ENCODE measurements around the gene GATAD2A.
A peak's percentile ranks its signal among the peaks of the same experiment; 100 is the strongest.

The GATAD2A gene

GRCh38 chr19:19458110-19458816 lies 52.8 kb downstream of the GATAD2A start:
- Mint-ChIP-seq H3K9me3 (no peaks in the 10 kb centered on the region), H3K27me3 (ENCODE audit: low read depth) (no peaks in the 10 kb centered on the region), H3K27ac (peak overlapping the region; percentile 98), H3K4me1 (ENCODE audit: low read depth) (peaks cover 56% of the 10 kb centered on the region), H3K36me3 (ENCODE audit: low read depth) (peaks cover 8% of the 10 kb centered on the region), H3K4me3 (peak overlapping the region; percentile 42)

GRCh38 chr19:19459073-19459472 lies 53.6 kb downstream of the GATAD2A start:
- peak overlapping the region; percentile 76 for H3K4me3 Mint-ChIP-seq
- H3K27ac Mint-ChIP-seq, result peak overlapping the region; percentile 98
- peaks cover 56% of the 10 kb centered on the region for H3K4me1 Mint-ChIP-seq (ENCODE audit: low read depth)
- H3K9me3 Mint-ChIP-seq, result no peaks in the 10 kb centered on the region
- H3K36me3 Mint-ChIP-seq (ENCODE audit: low read depth), result peaks cover 8% of the 10 kb centered on the region
- no peaks in the 10 kb centered on the region for H3K27me3 Mint-ChIP-seq (ENCODE audit: low read depth)

- no peaks in the 10 kb centered on the region for H3K9me3 Mint-ChIP-seq
- H3K27me3 Mint-ChIP-seq (ENCODE audit: low read depth), result no peaks in the 10 kb centered on the region
- peaks cover 55% of the 10 kb centered on the region for H3K4me1 Mint-ChIP-seq (ENCODE audit: low read depth)
- peaks cover 15% of the 10 kb centered on the region for H3K36me3 Mint-ChIP-seq (ENCODE audit: low read depth)
- peak overlapping the region; percentile 76 for H3K4me3 Mint-ChIP-seq
- peak overlapping the region; percentile 98 for H3K27ac Mint-ChIP-seq
Observed at GRCh38 chr19:19459707-19460251, 54.3 kb downstream of the GATAD2A start.

- Mint-ChIP-seq H3K27me3 (ENCODE audit: low read depth) (no peaks in the 10 kb centered on the region), H3K36me3 (ENCODE audit: low read depth) (peaks cover 20% of the 10 kb centered on the region), H3K27ac (peak overlapping the region; percentile 98), H3K4me1 (ENCODE audit: low read depth) (peaks cover 55% of the 10 kb centered on the region), H3K4me3 (peak overlapping the region; percentile 83), H3K9me3 (peaks cover 3% of the 10 kb centered on the region)
Observed at GRCh38 chr19:19460258-19460731, 54.8 kb downstream of the GATAD2A start.

- Mint-ChIP-seq H3K4me3 (peak overlapping the region; percentile 83), H3K4me1 (ENCODE audit: low read depth) (peaks cover 55% of the 10 kb centered on the region), H3K27me3 (ENCODE audit: low read depth) (no peaks in the 10 kb centered on the region), H3K9me3 (peaks cover 4% of the 10 kb centered on the region), H3K36me3 (ENCODE audit: low read depth) (peaks cover 23% of the 10 kb centered on the region), H3K27ac (peak overlapping the region; percentile 98)
Observed at GRCh38 chr19:19460761-19461265, 55.3 kb downstream of the GATAD2A start.

GRCh38 chr19:19461306-19461670 lies 55.8 kb downstream of the GATAD2A start:
- H3K27ac Mint-ChIP-seq, result peak overlapping the region; percentile 98
- H3K27me3 Mint-ChIP-seq (ENCODE audit: low read depth), result no peaks in the 10 kb centered on the region
- peaks cover 55% of the 10 kb centered on the region for H3K4me1 Mint-ChIP-seq (ENCODE audit: low read depth)
- H3K36me3 Mint-ChIP-seq (ENCODE audit: low read depth), result peaks cover 27% of the 10 kb centered on the region
- peak overlapping the region; percentile 83 for H3K4me3 Mint-ChIP-seq
- H3K9me3 Mint-ChIP-seq, result peaks cover 8% of the 10 kb centered on the region

- peak overlapping the region; percentile 50 for H3K4me3 Mint-ChIP-seq
- H3K9me3 Mint-ChIP-seq, result peaks cover 14% of the 10 kb centered on the region
- H3K27me3 Mint-ChIP-seq (ENCODE audit: low read depth), result no peaks in the 10 kb centered on the region
- peaks cover 50% of the 10 kb centered on the region for H3K4me1 Mint-ChIP-seq (ENCODE audit: low read depth)
- peak overlapping the region; percentile 98 for H3K27ac Mint-ChIP-seq
- H3K36me3 Mint-ChIP-seq (ENCODE audit: low read depth), result peaks cover 34% of the 10 kb centered on the region
Observed at GRCh38 chr19:19461671-19462622, 56.5 kb downstream of the GATAD2A start.

- H3K27me3 Mint-ChIP-seq (ENCODE audit: low read depth), result no peaks in the 10 kb centered on the region
- peak overlapping the region; percentile 69 for H3K27ac Mint-ChIP-seq
- peaks cover 40% of the 10 kb centered on the region for H3K4me1 Mint-ChIP-seq (ENCODE audit: low read depth)
- H3K4me3 Mint-ChIP-seq, result no peak overlapping the region
- H3K9me3 Mint-ChIP-seq, result peaks cover 27% of the 10 kb centered on the region
- peaks cover 46% of the 10 kb centered on the region for H3K36me3 Mint-ChIP-seq (ENCODE audit: low read depth)
Observed at GRCh38 chr19:19463348-19464117, 58.1 kb downstream of the GATAD2A start.

- H3K4me1 Mint-ChIP-seq (ENCODE audit: low read depth), result peaks cover 33% of the 10 kb centered on the region
- H3K9me3 Mint-ChIP-seq, result peaks cover 34% of the 10 kb centered on the region
- H3K27me3 Mint-ChIP-seq (ENCODE audit: low read depth), result no peaks in the 10 kb centered on the region
- peak overlapping the region; percentile 26 for H3K27ac Mint-ChIP-seq
- no peak overlapping the region for H3K4me3 Mint-ChIP-seq
- H3K36me3 Mint-ChIP-seq (ENCODE audit: low read depth), result peaks cover 50% of the 10 kb centered on the region
Observed at GRCh38 chr19:19464339-19465098, 59.0 kb downstream of the GATAD2A start.

- no peak overlapping the region for H3K27ac Mint-ChIP-seq
- peaks cover 37% of the 10 kb centered on the region for H3K9me3 Mint-ChIP-seq
- peaks cover 28% of the 10 kb centered on the region for H3K4me1 Mint-ChIP-seq (ENCODE audit: low read depth)
- H3K27me3 Mint-ChIP-seq (ENCODE audit: low read depth), result no peaks in the 10 kb centered on the region
- no peak overlapping the region for H3K4me3 Mint-ChIP-seq
- H3K36me3 Mint-ChIP-seq (ENCODE audit: low read depth), result peaks cover 55% of the 10 kb centered on the region
Observed at GRCh38 chr19:19465436-19466070, 60.1 kb downstream of the GATAD2A start.

GRCh38 chr19:19466201-19466600 lies 60.7 kb downstream of the GATAD2A start:
- H3K27me3 Mint-ChIP-seq (ENCODE audit: low read depth), result no peaks in the 10 kb centered on the region
- H3K27ac Mint-ChIP-seq, result no peak overlapping the region
- H3K4me1 Mint-ChIP-seq (ENCODE audit: low read depth), result peaks cover 27% of the 10 kb centered on the region
- H3K36me3 Mint-ChIP-seq (ENCODE audit: low read depth), result peaks cover 54% of the 10 kb centered on the region
- peaks cover 38% of the 10 kb centered on the region for H3K9me3 Mint-ChIP-seq
- no peak overlapping the region for H3K4me3 Mint-ChIP-seq

- H3K27ac Mint-ChIP-seq, result peak overlapping the region; percentile 29
Observed at GRCh38 chr19:19468424-19469050, 63.1 kb downstream of the GATAD2A start.

More at GRCh38 chr19:19468424-19469050, 63.1 kb downstream of the GATAD2A start:
- H3K36me3 Mint-ChIP-seq (ENCODE audit: low read depth), result peaks cover 58% of the 10 kb centered on the region
- H3K4me1 Mint-ChIP-seq (ENCODE audit: low read depth), result peaks cover 29% of the 10 kb centered on the region
- H3K9me3 Mint-ChIP-seq, result peaks cover 38% of the 10 kb centered on the region
- H3K4me3 Mint-ChIP-seq, result no peak overlapping the region
- H3K27me3 Mint-ChIP-seq (ENCODE audit: low read depth), result no peaks in the 10 kb centered on the region

All from T-helper 1 cell treated with Interleukin-12 subunit alpha and Interleukin-12 subunit beta and Interleukin-4 antibody, amounts not matched to agents 30 μg/mL and 1 μg/mL, for 36 hours (primary cell).